DND-41 (cell line): ENCODE measurements around the gene CPNE4.

Source experiments
- ATAC-seq: fragments of 200-7000 bp; cut with Tn5 transposase; 3 replicates; pipeline ENCODE4 v1.9.1; 2021; ENCODE audit warnings: low read depth; ENCODE audit not compliant: insufficient read depth
- DNase-seq: peaks from one replicate; pipeline ENCODE4 v3.0.0-alpha.2; 2020
- H2AFZ ChIP-seq: 2 replicates; pipeline ENCODE4 v1.6.0; 2012; ENCODE audit warnings: low read depth, low read length
- H3K27ac ChIP-seq: 2 replicates; pipeline ENCODE4 v1.5.1; 2012; ENCODE audit warnings: low read length, inconsistent platforms
- H3K27me3 ChIP-seq: fragments of 200-600 bp; sonication (generic); 2 replicates; pipeline ENCODE4 v1.6.0; 2012; ENCODE audit warnings: low read length, mild to moderate bottlenecking, inconsistent platforms; ENCODE audit not compliant: insufficient read depth, poor library complexity
- H3K36me3 ChIP-seq: 2 replicates; pipeline ENCODE4 v1.5.1; 2012; ENCODE audit warnings: low read length, inconsistent platforms; ENCODE audit not compliant: insufficient read depth
- H3K4me1 ChIP-seq: 2 replicates; pipeline ENCODE4 v1.5.1; 2012; ENCODE audit warnings: mild to moderate bottlenecking, low read length; ENCODE audit not compliant: insufficient read depth
- H3K4me2 ChIP-seq: 2 replicates; pipeline ENCODE4 v1.6.0; 2012; ENCODE audit warnings: mild to moderate bottlenecking, moderate library complexity, low read length, inconsistent platforms; ENCODE audit not compliant: insufficient read depth
- H3K4me3 ChIP-seq, 2 experiments: fragments of 200-600 bp in 1 of 2; shearing (Covaris generic) in 1 of 2; 2 replicates each; pipeline ENCODE4 v1.5.1; 2012 to 2016; ENCODE audit warnings: inconsistent platforms in 2 of 2, low read length in 2 of 2, mild to moderate bottlenecking in 2 of 2, low read depth in 1 of 2, moderate library complexity in 1 of 2
- H3K79me2 ChIP-seq: 2 replicates; pipeline ENCODE4 v1.6.0; 2012; ENCODE audit warnings: low read length, inconsistent platforms; ENCODE audit not compliant: insufficient read depth
- H3K9ac ChIP-seq: 2 replicates; pipeline ENCODE4 v1.6.0; 2012; ENCODE audit warnings: low read depth, mild to moderate bottlenecking, inconsistent platforms, low read length, moderate library complexity
- H3K9me3 ChIP-seq: 2 replicates; pipeline ENCODE4 v1.5.1; 2012; ENCODE audit warnings: low read length, moderate library complexity, mild to moderate bottlenecking, inconsistent platforms; ENCODE audit not compliant: insufficient read depth, severe bottlenecking
- H4K20me1 ChIP-seq: 2 replicates; pipeline ENCODE4 v1.6.0; 2012; ENCODE audit warnings: low read length; ENCODE audit not compliant: insufficient read depth
- CTCF ChIP-seq: IDR thresholded peaks from 2 replicates; pipeline ENCODE4 v1.5.1; 2012; ENCODE audit warnings: borderline replicate concordance, low read length, moderate library complexity, mild to moderate bottlenecking; ENCODE audit not compliant: poor library complexity, severe bottlenecking; ENCODE audit errors: extremely low read depth
- EZH2 ChIP-seq: IDR thresholded peaks from 3 replicates; pipeline ENCODE4 v1.6.1; 2012; ENCODE audit warnings: borderline replicate concordance, low read depth, mild to moderate bottlenecking, moderate library complexity, low read length, inconsistent platforms; ENCODE audit not compliant: severe bottlenecking

The CPNE4 gene

DNA sequence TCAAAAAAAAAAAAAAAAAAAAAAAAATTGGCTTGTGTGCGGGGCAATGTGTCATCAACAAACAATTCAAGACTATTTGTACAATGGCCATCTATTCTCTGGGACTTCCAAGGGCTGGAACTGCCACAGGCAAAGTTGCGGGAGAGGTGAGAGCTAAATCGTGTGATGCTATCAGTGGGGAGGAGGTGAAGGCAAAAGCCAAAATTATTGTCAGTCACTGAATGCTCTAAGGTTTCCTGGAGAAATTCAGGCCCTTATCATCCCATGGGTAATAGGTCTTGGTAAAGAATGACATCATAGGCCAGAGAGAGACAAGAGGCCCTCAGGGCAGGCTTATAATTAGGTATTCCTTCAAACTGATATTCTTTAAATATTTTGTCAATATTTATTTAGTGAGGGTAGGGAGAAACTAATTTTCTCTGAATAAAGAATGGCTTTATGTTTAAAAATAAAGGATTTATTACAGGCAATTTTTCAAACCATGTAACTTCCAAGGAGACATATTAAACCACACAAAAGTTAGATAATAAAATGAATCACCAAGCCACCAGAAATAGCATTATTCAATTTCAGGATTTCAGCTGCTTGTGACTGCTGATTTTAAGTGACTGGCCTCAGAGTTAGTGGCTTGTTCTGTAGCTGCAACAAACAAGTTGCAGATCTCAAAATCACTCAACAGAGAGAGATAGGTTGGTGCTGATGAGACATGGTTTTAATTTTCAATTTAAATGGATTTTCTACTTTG, 305.7 kb downstream of the CPNE4 start:
- Histone ChIP-seq H3K36me3 (no peaks in the 10 kb centered on the region), H3K4me2 (no peak overlapping the region), H3K9ac (no peak overlapping the region), H3K9me3 (no peaks in the 10 kb centered on the region), H3K27ac (no peak overlapping the region), H2AFZ (no peak overlapping the region), H3K4me1 (no peaks in the 10 kb centered on the region), H3K4me3 (no peak overlapping the region), H3K79me2 (no peaks in the 10 kb centered on the region), H3K27me3 (peaks cover 3% of the 10 kb centered on the region), H4K20me1 (no peaks in the 10 kb centered on the region)
- no peak for DNase-seq
- TF ChIP-seq CTCF (no peak), EZH2 (no peak)
- ATAC-seq, result no peak

DNA sequence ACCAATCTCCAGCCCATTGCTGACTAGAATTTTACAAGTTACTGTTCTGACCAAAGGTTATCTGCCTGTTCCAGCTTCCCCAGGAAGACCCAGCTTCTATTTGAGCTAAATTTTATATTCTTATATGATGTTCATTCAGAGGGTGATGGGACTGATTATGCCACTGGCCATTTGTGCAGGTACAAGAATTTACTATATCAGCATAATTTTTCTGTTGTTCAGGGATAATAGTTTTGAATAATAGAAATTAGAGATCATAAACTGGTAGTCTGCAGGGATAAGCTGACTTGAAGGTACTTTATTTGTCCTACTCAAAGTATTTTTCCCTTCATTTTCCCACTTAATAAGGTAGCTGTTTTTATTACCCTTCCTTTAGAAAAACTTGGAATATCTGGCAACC, 309.4 kb downstream of the CPNE4 start:
- Histone ChIP-seq H3K79me2 (no peaks in the 10 kb centered on the region), H2AFZ (no peak overlapping the region), H3K36me3 (no peaks in the 10 kb centered on the region), H4K20me1 (no peaks in the 10 kb centered on the region), H3K27ac (no peak overlapping the region), H3K27me3 (peaks cover 3% of the 10 kb centered on the region), H3K9ac (no peak overlapping the region), H3K9me3 (no peaks in the 10 kb centered on the region), H3K4me3 (no peak overlapping the region), H3K4me2 (no peak overlapping the region), H3K4me1 (no peaks in the 10 kb centered on the region)
- DNase-seq (no peak), ATAC-seq (no peak)
- TF ChIP-seq EZH2 (no peak), CTCF (no peak)

GRCh38 chr3:131723343-131723742, 311.5 kb downstream of the CPNE4 start:
- H3K27ac ChIP-seq, result no peak overlapping the region

More at GRCh38 chr3:131723343-131723742, 311.5 kb downstream of the CPNE4 start:
- Histone ChIP-seq H3K27me3 (peaks cover 7% of the 10 kb centered on the region), H3K79me2 (no peaks in the 10 kb centered on the region), H3K36me3 (no peaks in the 10 kb centered on the region), H3K9me3 (no peaks in the 10 kb centered on the region), H3K4me2 (no peak overlapping the region), H4K20me1 (no peaks in the 10 kb centered on the region), H2AFZ (no peak overlapping the region), H3K4me3 (no peak overlapping the region), H3K9ac (no peak overlapping the region), H3K4me1 (no peaks in the 10 kb centered on the region)
- DNase-seq (no peak), ATAC-seq (no peak)
- TF ChIP-seq EZH2 (no peak), CTCF (no peak)
